Uterus (tissue), 4 donors: ENCODE measurements around the gene GFAP. TPM values are rescaled to one million over a fixed set of nuclear protein-coding genes. Genes with fewer than 3 reads are reported as not detected.
A peak's percentile ranks its signal among the peaks of the same experiment; 100 is the strongest.

Experiments
- DNase-seq, 2 donors: peaks; one replicate each; pipeline ENCODE4 v3.0.0-alpha.2; 2019 to 2020
- H3K27ac ChIP-seq, 2 donors: fragments of 200-600 bp; sonication (generic); 1 replicate in 1 of 2; 2 replicates in 1 of 2; pipeline ENCODE4 v1.5.1; 2016 to 2018
- H3K27me3 ChIP-seq, 2 donors: fragments of 200-600 bp; sonication (generic); one replicate each; pipeline ENCODE4 v1.5.1; 2018 to 2019; ENCODE audit warnings: control low read depth in 1 of 2
- H3K36me3 ChIP-seq, 2 donors: fragments of 200-600 bp; sonication (generic); one replicate each; pipeline ENCODE4 v1.5.1; 2019; ENCODE audit warnings: control low read depth in 1 of 2
- H3K4me1 ChIP-seq, 2 donors: fragments of 200-600 bp; sonication (generic); one replicate each; pipeline ENCODE4 v1.5.1; 2018 to 2019; ENCODE audit warnings: control low read depth in 1 of 2
- H3K4me3 ChIP-seq, 2 donors: fragments of 200-600 bp; sonication (generic); 1 replicate in 1 of 2; 2 replicates in 1 of 2; pipeline ENCODE4 v1.5.1; 2018 to 2019; ENCODE audit warnings: mild to moderate bottlenecking in 1 of 2
- H3K9me3 ChIP-seq, 2 donors: fragments of 200-600 bp; sonication (generic); one replicate each; pipeline ENCODE4 v1.5.1; 2019; ENCODE audit warnings: control low read depth in 1 of 2
- CTCF ChIP-seq, 4 experiments: fragments of 200-600 bp in 2 of 4; fragments of 450-650 bp in 2 of 4; sonication (generic) in 2 of 4; IDR thresholded peaks; one replicate each; pipeline ENCODE4 v1.5.1; 2016 to 2019; ENCODE audit warnings: antibody characterized with exemption in 4 of 4, mild to moderate bottlenecking in 2 of 4, moderate library complexity in 1 of 4
- POLR2A ChIP-seq, 2 donors: fragments of 450-650 bp; IDR thresholded peaks; one replicate each; pipeline ENCODE4 v1.6.1; 2016; ENCODE audit warnings: antibody characterized with exemption in 2 of 2, mild to moderate bottlenecking in 1 of 2, moderate library complexity in 1 of 2
- intact Hi-C: fragments of 100-400 bp; cut with DNase I; formaldehyde crosslinking; loops from one replicate; pipeline ENCODE4 v1.15.1; 2023; ENCODE audit warnings: low total_unique reads
- total RNA-seq, 4 donors: library from RNA; depleted of rRNA in 3 of 4; stranded (reverse); fragments of >200 nt in 3 of 4; gene quantifications; one replicate each; pipeline versions ENCODE4 v1.1.0 to v1.2.4, GENCODE V29; 2014 to 2023
- donor health status: DM: yes; HTN: yes; CAD: no.

The GFAP gene
- total RNA-seq, 4 donors from 2014 or later: 3.7 TPM; not detected in 3

- no peak for TF ChIP-seq POLR2A (IDR thresholded peaks at IDR 0.05)
- no peak for TF ChIP-seq CTCF (IDR thresholded peaks at IDR 0.05)
- Histone ChIP-seq H3K27me3 (no peaks in the 10 kb centered on the region), H3K36me3 (no peaks in the 10 kb centered on the region), H3K4me1 (no peaks in the 10 kb centered on the region), H3K9me3 (no peaks in the 10 kb centered on the region), H3K27ac (no peak overlapping the region), H3K4me3 (no peak overlapping the region)
- intact Hi-C loops: no loop called here
- no peak for DNase-seq
Measured at GRCh38 chr17:44877121-44877520, 38.2 kb downstream of the GFAP start.

GRCh38 chr17:44875761-44876160 lies 39.5 kb downstream of the GFAP start:
- Histone ChIP-seq H3K9me3 (no peaks in the 10 kb centered on the region), H3K4me1 (no peaks in the 10 kb centered on the region), H3K4me3 (no peak overlapping the region), H3K27me3 (no peaks in the 10 kb centered on the region), H3K36me3 (no peaks in the 10 kb centered on the region), H3K27ac (no peak overlapping the region)
- DNase-seq: no peak
- TF ChIP-seq CTCF (IDR thresholded peaks at IDR 0.05): no peak
- no peak for TF ChIP-seq POLR2A (IDR thresholded peaks at IDR 0.05)
- intact Hi-C loops: no loop called here

- DNase-seq: no peak
- Histone ChIP-seq H3K27ac (no peak overlapping the region), H3K4me1 (no peaks in the 10 kb centered on the region), H3K36me3 (no peaks in the 10 kb centered on the region), H3K4me3 (no peak overlapping the region), H3K9me3 (no peaks in the 10 kb centered on the region), H3K27me3 (no peaks in the 10 kb centered on the region)
- TF ChIP-seq POLR2A (IDR thresholded peaks at IDR 0.05) (no peak), CTCF (IDR thresholded peaks at IDR 0.05) (no peak)
- intact Hi-C loops: no loop called here
Measured at GRCh38 chr17:44872131-44872768, 43.0 kb downstream of the GFAP start.

- intact Hi-C loops: no loop called here
- DNase-seq: no peak
- H3K4me1 ChIP-seq: no peaks in the 10 kb centered on the region
- H3K27ac ChIP-seq: no peak overlapping the region
- H3K27me3 ChIP-seq: no peaks in the 10 kb centered on the region
- H3K36me3 ChIP-seq: no peaks in the 10 kb centered on the region
- H3K9me3 ChIP-seq: no peaks in the 10 kb centered on the region
- H3K4me3 ChIP-seq: no peak overlapping the region
- TF ChIP-seq POLR2A (IDR thresholded peaks at IDR 0.05): no peak
- no peak for TF ChIP-seq CTCF (IDR thresholded peaks at IDR 0.05)
Measured at GRCh38 chr17:44871556-44871955, 43.7 kb downstream of the GFAP start.

GRCh38 chr17:44867841-44868240 lies 47.5 kb downstream of the GFAP start:
- Histone ChIP-seq H3K27ac (peak overlapping the region; percentile 46 to 85), H3K36me3 (no peaks in the 10 kb centered on the region), H3K4me3 (no peak overlapping the region), H3K27me3 (no peaks in the 10 kb centered on the region), H3K4me1 (no peaks in the 10 kb centered on the region), H3K9me3 (no peaks in the 10 kb centered on the region)
- DNase-seq: peak in 1 of 2 donors; percentile 28
- intact Hi-C loops: loop anchor here (5.0 kb wide), 1 partner anchor 91 kb away; no protein-coding TSS in a partner anchor
- TF ChIP-seq CTCF (IDR thresholded peaks at IDR 0.05): no peak
- TF ChIP-seq POLR2A (IDR thresholded peaks at IDR 0.05): no peak
